Raji (cell line): ENCODE data around the gene ST6GALNAC2.

Experiments
- POLR2A ChIP-seq: IDR thresholded peaks from 2 replicates; pipeline ENCODE4 v1.6.1; 2011; ENCODE audit warnings: low read depth, low read length, control low read depth; ENCODE audit not compliant: insufficient read depth

Gene ST6GALNAC2

DNA sequence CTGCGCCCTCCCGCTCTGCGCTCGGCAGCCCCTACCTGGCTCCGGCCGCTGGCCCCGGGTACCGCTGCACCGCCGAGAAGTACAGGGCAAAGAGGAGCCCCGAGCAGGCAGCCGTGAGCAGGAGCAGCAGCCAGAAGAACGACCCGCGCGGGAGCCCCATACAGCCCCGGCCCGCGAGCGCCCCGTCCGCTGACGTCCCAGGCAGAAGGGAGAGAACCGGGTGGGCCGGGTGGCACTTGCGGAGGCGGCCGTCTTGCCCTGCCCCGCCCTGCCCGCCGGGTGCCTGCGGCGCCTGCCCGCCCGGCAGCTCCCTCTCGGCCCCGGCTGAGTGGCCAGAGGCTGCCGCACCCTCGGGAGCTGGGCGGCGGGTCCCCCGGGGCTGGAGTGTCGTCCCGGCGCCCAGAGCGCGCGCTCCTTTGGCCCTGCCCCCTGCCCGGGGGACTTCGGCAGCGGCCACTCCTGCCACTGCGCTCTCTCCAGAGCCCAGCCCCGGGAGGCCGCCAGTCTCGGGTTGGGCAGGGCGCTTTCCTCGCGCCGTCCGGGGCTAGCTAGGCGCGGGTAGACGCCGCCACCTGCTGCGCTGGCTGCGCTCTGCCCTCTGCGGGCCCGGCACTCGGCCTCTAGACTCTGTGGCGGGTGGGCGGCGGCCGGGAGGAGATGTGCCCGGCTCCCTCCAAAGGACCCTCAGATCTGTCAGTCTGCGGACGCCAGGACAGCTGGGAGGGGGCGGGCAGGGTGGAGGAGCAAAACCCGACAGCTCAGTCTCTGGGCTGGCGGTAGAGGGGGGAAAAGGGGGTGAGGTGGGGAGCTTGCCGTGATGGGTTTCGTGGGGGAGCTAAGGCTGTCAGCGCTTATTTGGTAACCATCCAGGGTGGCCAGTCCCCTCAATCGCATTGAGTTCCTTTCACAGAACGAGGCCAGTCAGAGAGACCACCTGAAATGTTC is at the start of gene ST6GALNAC2:
Gene ST6GALNAC2, minus strand, starts transcription at position 212 of the 945 bp plus-strand sequence. Its CDS starts 52 bp downstream, at position 160.
- TF ChIP-seq POLR2A, result no peak

DNA sequence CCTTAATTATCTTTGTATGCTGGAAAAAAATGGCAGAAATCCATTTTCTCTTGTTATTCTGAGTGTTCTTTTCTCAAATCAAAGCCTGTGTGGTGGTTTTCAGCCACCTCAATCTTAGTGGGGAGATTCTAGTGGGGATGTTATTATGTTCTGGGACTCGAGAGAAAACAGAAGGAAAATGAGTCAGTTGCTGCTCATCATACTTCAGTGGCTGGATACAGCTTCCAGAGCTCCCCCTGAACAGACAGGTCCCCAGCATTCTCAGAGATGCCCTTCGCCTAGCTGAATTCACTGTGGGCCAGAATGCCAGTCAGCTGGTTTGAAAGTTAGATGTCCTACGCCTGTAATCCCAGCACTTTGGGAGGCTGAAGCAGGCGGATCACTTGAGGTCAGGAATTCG is 49.4 kb upstream of the ST6GALNAC2 start:
- no peak for TF ChIP-seq POLR2A

DNA sequence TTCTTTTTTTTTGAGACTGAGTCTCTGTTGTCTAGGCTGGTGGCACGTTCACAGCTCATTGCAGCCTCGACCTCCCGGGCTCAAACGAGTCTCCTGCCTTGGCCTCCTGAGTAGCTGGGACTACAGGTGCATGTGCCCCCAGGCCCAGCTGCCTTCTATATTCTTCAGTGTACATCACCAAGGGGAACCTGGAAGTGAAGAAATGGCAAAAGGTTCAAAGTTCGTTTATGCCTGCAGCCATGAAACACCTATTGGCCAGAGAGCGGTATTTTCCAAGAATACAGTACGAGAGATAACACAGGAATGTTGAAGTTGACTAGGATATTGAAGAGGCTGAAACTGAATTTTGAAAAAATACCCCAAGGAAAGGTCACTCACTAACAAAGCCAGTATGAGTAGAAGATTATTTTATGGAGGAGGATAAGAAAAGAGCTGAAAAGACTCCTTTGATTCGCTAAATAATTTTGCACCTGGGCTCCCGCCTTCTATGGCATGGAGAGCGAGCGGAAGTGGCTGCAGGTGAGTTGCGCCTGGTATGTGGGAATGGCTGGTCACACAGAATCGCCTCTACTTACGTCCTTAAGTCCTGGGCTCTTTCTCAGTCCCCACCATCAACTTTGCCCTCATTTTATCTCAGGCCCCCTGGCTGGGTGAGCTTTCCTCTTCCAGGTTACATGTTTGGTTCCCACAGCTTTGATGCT is 48.1 kb upstream of the ST6GALNAC2 start:
- TF ChIP-seq POLR2A, result no peak

DNA sequence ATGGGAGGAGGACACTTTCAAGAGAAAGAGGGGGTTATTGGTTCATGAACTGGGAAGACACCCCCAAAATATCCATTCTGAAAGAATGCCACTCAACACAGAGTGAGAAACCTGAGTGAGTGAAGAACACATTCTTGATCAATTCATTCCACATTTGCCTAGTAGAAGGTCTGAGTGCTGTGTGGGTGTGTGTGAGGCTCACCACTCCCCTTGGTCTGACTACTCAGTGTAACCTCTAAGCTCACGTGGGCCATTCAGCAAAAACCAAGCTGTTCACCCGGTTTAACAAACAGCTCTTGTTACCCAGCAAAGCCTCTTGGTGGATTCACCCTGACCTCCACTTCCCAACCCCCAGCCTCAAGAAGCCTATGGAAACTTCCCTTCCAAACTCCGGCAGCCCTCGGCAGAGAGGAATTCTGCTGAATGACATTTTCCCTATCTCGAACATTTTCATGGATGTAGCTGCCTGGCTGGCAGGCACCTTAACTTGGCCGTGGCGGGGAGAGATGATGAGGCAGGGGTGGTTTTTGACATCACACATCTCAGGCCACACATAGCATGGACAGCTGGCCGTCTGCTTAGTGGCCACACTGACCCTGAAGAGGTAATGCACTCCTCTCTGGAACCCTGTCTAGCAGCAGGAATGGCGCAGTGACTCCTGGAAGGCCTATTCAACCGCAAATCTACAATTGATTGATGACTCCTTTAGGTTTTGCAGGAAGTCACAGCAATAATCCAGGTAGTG is 46.3 kb upstream of the ST6GALNAC2 start:
- TF ChIP-seq POLR2A, result no peak

DNA sequence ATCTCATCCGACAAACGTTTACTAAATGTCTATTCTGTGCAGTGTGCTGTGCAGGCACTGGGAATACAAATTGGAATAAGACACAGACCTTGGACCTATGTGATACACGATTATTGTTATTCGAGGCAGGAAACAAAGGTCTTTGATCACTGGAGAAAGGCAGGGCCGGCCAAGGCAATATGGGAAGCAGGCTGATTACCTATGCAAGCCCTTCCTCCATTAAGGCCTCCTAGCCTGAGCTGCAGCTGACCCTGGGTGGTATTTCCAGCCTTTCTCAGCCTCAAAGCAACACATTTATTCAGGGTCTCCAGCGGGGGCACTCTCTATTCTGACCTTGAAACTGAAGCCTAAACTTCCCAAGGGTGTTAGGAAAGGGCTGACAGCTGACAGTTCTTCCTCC is 44.5 kb upstream of the ST6GALNAC2 start:
- no peak for TF ChIP-seq POLR2A

DNA sequence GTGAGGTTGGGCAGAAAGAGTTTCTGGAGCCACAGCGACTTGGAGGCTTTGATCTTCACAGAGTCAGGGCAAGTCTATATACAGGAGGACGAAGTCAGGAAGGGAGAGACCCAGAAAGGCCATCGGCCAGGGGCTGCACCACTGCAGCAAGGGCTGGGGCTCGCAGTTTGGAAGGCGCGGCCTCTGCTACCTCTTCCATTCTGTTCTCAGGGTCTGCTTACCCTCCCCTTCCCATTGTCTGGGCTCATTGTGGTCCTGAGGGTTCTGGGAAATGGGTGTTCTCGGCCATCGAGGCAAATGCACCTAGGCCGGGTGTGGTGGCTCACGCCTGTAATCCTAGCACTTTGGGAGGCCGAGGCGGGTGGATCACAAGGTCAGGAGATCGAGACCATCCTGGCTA is 41.9 kb upstream of the ST6GALNAC2 start:
- no peak for TF ChIP-seq POLR2A

DNA sequence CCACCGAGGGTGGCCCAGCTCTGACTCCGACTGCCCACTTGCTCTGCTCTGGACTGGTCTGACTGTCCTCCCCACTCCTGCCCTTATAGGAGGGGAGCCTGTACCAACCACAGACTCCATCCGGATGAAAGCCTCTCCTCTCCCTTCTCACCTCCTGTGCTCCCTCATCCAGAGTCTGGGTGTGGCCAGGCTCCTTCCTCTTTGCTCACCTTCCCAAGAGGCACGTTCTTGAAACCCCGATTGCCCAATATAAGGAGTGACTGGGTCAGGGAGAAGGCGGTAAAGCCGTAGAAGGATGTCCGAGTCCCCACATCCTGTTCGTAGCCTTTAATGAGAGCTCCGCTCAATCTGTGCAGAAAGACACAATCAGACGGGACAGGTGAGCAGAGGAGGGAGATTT is 40.8 kb upstream of the ST6GALNAC2 start:
- no peak for TF ChIP-seq POLR2A

DNA sequence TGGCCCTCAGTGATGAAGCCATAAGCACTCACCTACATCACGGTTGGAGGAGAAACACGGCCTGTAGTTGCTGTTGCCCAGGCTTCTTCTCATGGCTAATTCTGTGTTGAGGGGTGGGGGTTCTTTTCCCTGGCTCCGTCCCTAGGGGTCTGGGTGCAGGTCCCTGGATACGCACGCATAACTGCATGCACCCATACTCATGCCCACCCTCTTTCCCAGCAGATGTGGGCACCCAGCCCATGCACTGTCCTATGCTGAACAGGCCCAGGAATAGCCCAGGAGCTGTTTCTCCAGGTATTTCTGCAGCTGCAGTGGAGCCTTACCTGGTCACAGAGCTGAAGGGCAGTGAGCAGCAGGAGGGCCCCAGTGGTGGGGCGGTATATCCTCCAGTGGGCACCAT is 39.8 kb upstream of the ST6GALNAC2 start:
- no peak for TF ChIP-seq POLR2A

DNA sequence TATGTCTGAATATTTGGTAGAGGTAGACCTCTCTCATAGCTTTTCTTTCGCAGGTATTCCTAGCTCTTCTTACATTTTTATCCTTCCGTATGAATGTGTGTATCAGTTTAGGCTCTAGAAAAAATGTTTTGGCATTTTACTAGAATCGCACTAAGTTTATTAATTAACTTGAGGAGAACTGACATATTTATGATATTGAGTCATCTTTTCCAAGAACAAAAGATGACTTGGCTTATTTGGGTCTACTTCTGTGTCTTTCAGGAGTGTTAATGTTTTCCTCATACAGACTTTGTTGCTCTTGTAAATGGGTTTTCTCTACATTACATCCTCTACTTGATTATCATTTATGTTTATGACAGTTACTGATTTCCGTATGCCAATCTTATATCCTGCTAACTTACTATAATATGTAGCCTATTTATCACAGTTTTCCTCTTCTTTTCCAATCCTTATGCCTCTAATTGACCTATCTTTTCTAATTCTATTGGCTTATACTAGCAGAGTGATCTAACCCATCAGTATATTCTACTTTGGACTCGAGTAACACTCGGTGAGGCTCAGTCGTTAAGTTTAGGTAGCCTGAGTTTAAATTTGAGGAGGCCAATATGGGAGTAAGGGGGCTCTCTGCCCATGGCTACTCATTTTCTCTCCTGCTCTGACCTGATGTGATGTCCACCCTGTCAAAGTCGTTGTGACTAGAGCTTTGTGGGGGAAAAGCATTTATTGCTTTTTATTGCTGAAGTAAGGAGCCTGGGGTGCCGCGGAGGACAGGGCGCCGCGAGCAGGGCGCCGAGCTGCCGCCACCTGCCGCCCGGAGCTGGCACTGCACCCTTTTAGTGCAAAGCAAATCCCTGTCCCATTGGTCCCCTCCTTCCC is 37.8 kb upstream of the ST6GALNAC2 start:
- TF ChIP-seq POLR2A, result no peak

DNA sequence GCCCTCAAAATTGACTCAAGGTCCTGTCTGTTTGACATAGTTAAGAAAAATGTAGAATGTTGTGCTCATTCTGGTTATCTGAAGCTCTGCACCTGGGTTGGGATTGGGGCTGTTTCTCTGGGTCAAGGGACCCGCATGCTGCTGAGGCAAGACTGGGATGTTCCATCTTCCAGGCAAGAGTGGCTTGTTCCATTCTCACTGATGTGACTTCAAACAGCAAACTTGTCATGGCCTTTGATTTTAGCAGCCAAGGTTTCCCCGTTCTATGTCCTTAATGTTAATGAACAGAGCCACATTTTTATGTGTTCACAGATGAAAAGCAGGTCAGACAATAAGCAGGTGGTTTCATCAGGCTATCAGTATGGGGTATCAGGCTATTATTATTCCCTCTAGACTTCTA is 32.2 kb upstream of the ST6GALNAC2 start:
- TF ChIP-seq POLR2A, result no peak

DNA sequence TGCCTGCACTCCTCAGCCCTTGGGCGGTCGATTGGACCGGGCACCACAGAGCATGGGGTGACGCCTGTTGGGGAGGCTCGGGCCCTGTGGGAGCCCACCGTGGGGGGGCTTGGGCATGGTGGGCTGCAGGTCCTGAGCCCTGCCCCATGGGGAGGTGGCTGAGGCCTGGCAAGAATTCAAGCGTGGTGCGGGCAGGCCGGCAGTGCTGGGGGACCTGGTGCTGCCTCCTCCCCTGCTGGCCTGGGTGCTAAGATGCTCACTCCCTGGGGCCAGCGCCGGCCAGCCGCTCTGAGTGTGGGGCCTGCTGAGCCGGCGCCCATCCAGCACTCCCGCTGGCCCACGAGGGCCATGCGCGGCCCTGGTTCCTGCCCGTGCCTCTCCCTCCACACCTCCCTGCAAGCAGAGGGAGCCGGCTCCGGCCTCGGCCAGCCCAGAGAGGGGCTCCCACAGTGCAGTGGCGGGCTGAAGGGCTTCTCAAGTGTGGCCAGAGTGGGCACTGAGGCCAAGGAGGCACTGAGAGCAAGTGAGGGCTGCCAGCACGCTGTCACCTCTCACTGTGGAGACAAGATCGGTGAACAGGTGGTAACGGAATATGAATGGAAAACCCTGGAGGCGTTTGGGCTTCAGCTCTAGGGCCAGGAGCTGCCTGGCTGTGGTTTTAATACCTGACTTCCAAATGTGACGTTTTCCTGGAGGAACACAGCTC is 29.4 kb upstream of the ST6GALNAC2 start:
- no peak for TF ChIP-seq POLR2A

DNA sequence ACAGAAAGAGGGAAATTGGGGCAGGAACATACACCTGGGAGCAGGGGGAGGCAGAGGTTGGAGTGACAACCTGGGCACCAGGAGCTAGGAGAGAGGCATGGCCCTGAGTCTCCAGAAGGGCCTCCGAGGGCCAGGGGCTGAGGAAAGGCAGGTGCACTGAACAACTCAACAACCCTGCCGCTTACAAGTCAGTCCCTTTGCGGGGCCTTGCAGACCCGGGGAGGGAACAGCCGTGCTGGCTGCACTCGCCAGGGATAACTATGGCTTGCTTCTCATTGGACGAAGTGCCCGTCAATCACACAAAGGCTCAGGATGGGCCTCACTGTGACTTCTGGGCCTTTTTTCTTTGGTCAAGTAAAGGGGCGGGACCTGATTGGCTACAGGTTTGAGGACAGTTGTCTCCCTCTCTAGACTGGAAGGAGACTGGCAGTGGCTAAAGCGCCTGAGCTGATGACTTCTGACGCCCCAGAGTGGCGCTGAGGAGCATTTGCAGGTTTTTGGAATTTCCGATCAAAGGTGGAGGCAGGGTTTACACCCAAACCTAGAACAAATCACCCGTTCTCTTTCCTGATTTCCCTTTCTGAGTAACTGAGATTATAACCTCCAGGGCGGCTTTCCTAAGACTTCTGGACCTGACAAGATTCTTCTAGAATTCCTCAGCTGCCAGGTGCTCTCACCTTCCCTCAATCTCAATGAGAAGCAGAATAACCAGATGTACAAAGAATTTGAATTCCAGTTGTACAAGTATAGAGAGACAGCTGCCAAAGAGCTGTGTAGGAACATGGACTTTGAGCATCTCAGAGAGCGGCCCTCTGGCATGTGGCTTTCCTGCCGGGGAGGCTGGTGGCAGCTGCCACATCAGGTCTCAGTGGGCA is 27.6 kb upstream of the ST6GALNAC2 start:
- TF ChIP-seq POLR2A, result no peak

DNA sequence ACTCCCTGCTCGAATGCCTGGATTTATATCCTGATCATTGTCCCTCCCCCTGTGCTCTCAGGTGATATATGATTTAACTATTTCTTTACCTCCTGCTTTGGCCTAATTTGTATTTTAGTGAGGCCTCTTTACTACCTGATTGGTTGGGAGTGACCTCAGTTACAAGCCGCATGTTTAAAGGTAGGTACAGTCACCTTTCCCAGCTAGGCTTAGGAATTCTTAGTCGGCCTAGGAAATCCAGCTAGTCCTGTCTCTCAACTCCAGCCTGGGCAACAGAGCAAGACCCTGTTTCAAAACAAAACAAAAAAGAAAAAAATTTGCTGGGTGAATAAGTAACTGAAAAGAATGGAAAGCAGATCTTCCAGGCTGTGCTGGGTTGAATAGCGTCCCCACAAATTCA is 26.8 kb upstream of the ST6GALNAC2 start:
- TF ChIP-seq POLR2A, result no peak
